ENCODE data around the gene NCAM1. TPM values are rescaled to one million over a fixed set of nuclear protein-coding genes. Genes with fewer than 3 reads are reported as not detected.

The NCAM1 gene
- total and polyA plus RNA-seq, 9 of the 15 experiments (the other 6 are each of a cell fraction or from before 2014, with no cell fraction given), result 0.09 to 0.23 TPM; not detected in 7

- FAIRE-seq (no peak), ATAC-seq (no peak), DNase-seq (ENCODE audit: extremely low read depth in 1 of 4, low spot score in 3 of 4) (no peak)
- ChIA-PET CTCF (ENCODE audit: low intra/inter-chr PET ratio) (no interaction called here), POLR2A (interaction anchor here (0.7 kb wide), 1 partner anchor 19 kb away, joined by 3 read pairs; no protein-coding TSS in a partner anchor)
- Histone ChIP-seq H3K4me3 (no peak overlapping the region), H3K9ac (ENCODE audit: insufficient read depth in 1 of 2, low read depth in 2 of 2, low read length in 2 of 2) (no peak overlapping the region), H3K9me3 (replicated peaks; ENCODE audit: control insufficient read depth, insufficient read depth, low read depth, low read length) (no peaks in the 10 kb centered on the region), H3K4me1 (replicated peaks in 1 of 2; ENCODE audit: control insufficient read depth in 2 of 2, insufficient read depth in 2 of 2, low read length in 2 of 2) (no peaks in the 10 kb centered on the region), H3K9me1 (ENCODE audit: control insufficient read depth, insufficient read depth, low read length) (no peaks in the 10 kb centered on the region), H3K4me2 (ENCODE audit: insufficient read depth, low read length) (no peak overlapping the region), H3K79me2 (ENCODE audit: control insufficient read depth, insufficient read depth, low read length) (no peaks in the 10 kb centered on the region), H3K27ac (ENCODE audit: extremely low read depth, low read depth, low read length) (no peak overlapping the region), H3K36me3 (ENCODE audit: control insufficient read depth, insufficient read depth, low read length) (no peaks in the 10 kb centered on the region), H2AFZ (ENCODE audit: low read depth, low read length) (no peak overlapping the region), H3K27me3 (ENCODE audit: control insufficient read depth in 2 of 2, insufficient read depth in 2 of 2, low read length in 2 of 2) (peaks cover 4 to 24% of the 10 kb centered on the region in 2 experiments; a peak in 4 of 5 replicates), H4K20me1 (replicated peaks; ENCODE audit: control insufficient read depth, insufficient read depth, low read length) (no peaks in the 10 kb centered on the region)
- in situ Hi-C loops (cut with MboI), result no loop called here
- intact Hi-C loops (cut with micrococcal nuclease), result no loop called here
- 3% methylated on average over 5 of the region's 5 CpGs for WGBS (ENCODE audit: insufficient coverage, low coverage, missing lambda C conversion rate)
- BruUV-seq (replicated peaks), result no TSS peak
- TF ChIP-seq TEAD2 (tag; IDR thresholded peaks at IDR 0.05) (no peak), PHF20 (IDR thresholded peaks at IDR 0.05; ENCODE audit: partially characterized antibody) (no peak), ATF3 (IDR thresholded peaks at IDR 0.05) (no peak), ATF3 (CRISPR knock-in tag; conservative IDR thresholded peaks at IDR 0.05) (no peak), RBM17 (IDR thresholded peaks at IDR 0.05; ENCODE audit: borderline replicate concordance, low read depth, low read length) (no peak), NFE2L1 (tag; IDR thresholded peaks at IDR 0.05; ENCODE audit: borderline replicate concordance, low read depth) (no peak), ZNF830 (CRISPR knock-in tag; IDR thresholded peaks at IDR 0.05) (no peak), FUS (optimal IDR thresholded peaks at IDR 0.05; ENCODE audit: low read depth, low read length) (no peak), BHLHE40 (IDR thresholded peaks at IDR 0.05; ENCODE audit: low read length) (no peak), HSF4 (CRISPR knock-in tag; IDR thresholded peaks at IDR 0.05; ENCODE audit: borderline replicate concordance) (no peak), TAL1 (IDR thresholded peaks at IDR 0.05) (no peak), PTBP1 (IDR thresholded peaks at IDR 0.05; ENCODE audit: low read depth, low read length) (no peak), ZNF23 (CRISPR knock-in tag; IDR thresholded peaks at IDR 0.05) (no peak), RBM14 (IDR thresholded peaks at IDR 0.05; ENCODE audit: borderline replicate concordance, insufficient read depth, low read depth, low read length) (no peak), MAFF (IDR thresholded peaks at IDR 0.05; ENCODE audit: low read length) (no peak), KDM5B (IDR thresholded peaks at IDR 0.05; ENCODE audit: insufficient replicate concordance, low read depth, low read length) (no peak), RBFOX2 (IDR thresholded peaks at IDR 0.05; ENCODE audit: low read depth, low read length) (no peak), SMAD2 (IDR thresholded peaks at IDR 0.05; ENCODE audit: low read depth, low read length) (no peak)
- TF ChIP-seq, protein P1, sequence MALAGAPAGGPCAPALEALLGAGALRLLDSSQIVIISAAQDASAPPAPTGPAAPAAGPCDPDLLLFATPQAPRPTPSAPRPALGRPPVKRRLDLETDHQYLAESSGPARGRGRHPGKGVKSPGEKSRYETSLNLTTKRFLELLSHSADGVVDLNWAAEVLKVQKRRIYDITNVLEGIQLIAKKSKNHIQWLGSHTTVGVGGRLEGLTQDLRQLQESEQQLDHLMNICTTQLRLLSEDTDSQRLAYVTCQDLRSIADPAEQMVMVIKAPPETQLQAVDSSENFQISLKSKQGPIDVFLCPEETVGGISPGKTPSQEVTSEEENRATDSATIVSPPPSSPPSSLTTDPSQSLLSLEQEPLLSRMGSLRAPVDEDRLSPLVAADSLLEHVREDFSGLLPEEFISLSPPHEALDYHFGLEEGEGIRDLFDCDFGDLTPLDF (CRISPR knock-in tag; IDR thresholded peaks at IDR 0.05), result no peak
Measured at GRCh38 chr11:113134626-113135025, 173.4 kb downstream of the NCAM1 start.

All from K562 (cell line).